PC-9 (cell line): ENCODE results near the gene YPEL5. TPM values are rescaled to one million over a fixed set of nuclear protein-coding genes. Genes with fewer than 3 reads are reported as not detected.
A peak's percentile ranks its signal among the peaks of the same experiment; 100 is the strongest.

Source experiments
- BruUV-seq: library from RNA; stranded (reverse); fragments of 400-500 nt; replicated peaks from 2 replicates; lab custom pipeline; 2021; lab: Mats Ljungman, UMichigan
- CTCF ChIA-PET: fragments of 300-600 bp; sonication (Branson Sonifier 250); formaldehyde crosslinking; loops from one replicate; lab custom pipeline; 2022; ENCODE audit warnings: antibody characterized with exemption; lab: Charles Lee
- POLR2A ChIA-PET: fragments of 300-600 bp; sonication (Branson Sonifier 250); formaldehyde crosslinking; loops from one replicate; lab custom pipeline; 2022; ENCODE audit warnings: antibody characterized with exemption; ENCODE audit not compliant: unreplicated experiment; lab: Charles Lee
- DNase-seq, 2 experiments: peaks; one replicate each; pipeline versions ENCODE4 v3.0.0 to v3.0.0-alpha.2; 2015 to 2022; ENCODE audit warnings: mixed read lengths in 1 of 2
- H2AFZ ChIP-seq: fragments of 200-600 bp; sonication (generic); 2 replicates; pipeline ENCODE4 v1.8.1; 2017; ENCODE audit warnings: antibody characterized with exemption
- H3F3A ChIP-seq: fragments of 200-600 bp; sonication (generic); 2 replicates; pipeline ENCODE4 v1.8.1; 2017; ENCODE audit warnings: antibody characterized with exemption, mild to moderate bottlenecking, low read depth; ENCODE audit not compliant: insufficient read depth
- H3K27ac ChIP-seq: fragments of 200-600 bp; sonication (generic); 2 replicates; pipeline ENCODE4 v1.6.1; 2016; ENCODE audit warnings: mixed run types
- H3K27me3 ChIP-seq: fragments of 200-600 bp; sonication (generic); 2 replicates; pipeline ENCODE4 v1.6.1; 2016; ENCODE audit warnings: low read depth, mixed run types; ENCODE audit not compliant: insufficient read depth
- H3K36me3 ChIP-seq: fragments of 200-600 bp; sonication (generic); 2 replicates; pipeline ENCODE4 v1.6.1; 2016; ENCODE audit warnings: low read depth, mixed run types
- H3K4me1 ChIP-seq: fragments of 200-600 bp; sonication (generic); replicated peaks from 2 replicates; pipeline ENCODE4 v1.6.1; 2016; ENCODE audit warnings: mixed run types; ENCODE audit not compliant: insufficient read depth
- H3K4me2 ChIP-seq: fragments of 200-600 bp; sonication (generic); 2 replicates; pipeline ENCODE4 v1.6.1; 2017; ENCODE audit warnings: mixed run types
- H3K4me3 ChIP-seq: fragments of 200-600 bp; sonication (generic); 2 replicates; pipeline ENCODE4 v1.6.1; 2016; ENCODE audit warnings: mixed run types
- H3K79me2 ChIP-seq: fragments of 200-600 bp; sonication (generic); 2 replicates; pipeline ENCODE4 v1.6.1; 2017; ENCODE audit warnings: low read depth, mixed run types
- H3K9me2 ChIP-seq: fragments of 200-600 bp; sonication (generic); 2 replicates; pipeline ENCODE4 v1.8.1; 2017; ENCODE audit warnings: mild to moderate bottlenecking; ENCODE audit not compliant: insufficient read depth
- H3K9me3 ChIP-seq: fragments of 200-600 bp; sonication (generic); 2 replicates; pipeline ENCODE4 v1.8.1; 2016; ENCODE audit warnings: low read depth; ENCODE audit not compliant: insufficient read depth
- H4K20me1 ChIP-seq: fragments of 200-600 bp; sonication (generic); 2 replicates; pipeline ENCODE4 v1.8.1; 2017; ENCODE audit not compliant: insufficient read depth
- EZH2 ChIP-seq: fragments of 200-600 bp; sonication (generic); IDR thresholded peaks from 2 replicates; pipeline ENCODE4 v1.8.0; 2017; ENCODE audit warnings: antibody characterized with exemption, low read depth
- intact Hi-C: fragments of 100-400 bp; cut with micrococcal nuclease; formaldehyde crosslinking; loops from one replicate; pipeline ENCODE4 v1.10.0; 2022; ENCODE audit not compliant: unreplicated experiment
- total RNA-seq: library from RNA; stranded (reverse); gene quantifications from 2 replicates; pipeline ENCODE4 v1.2.3, GENCODE V29; 2021
- TF ChIP-seq, protein P1 (sequence below): fragments of 200-600 bp; sonication (generic); conservative IDR thresholded peaks from 2 replicates; pipeline ENCODE4 v1.6.1; 2017; ENCODE audit warnings: mixed run types, antibody characterized with exemption, mild to moderate bottlenecking, moderate library complexity

YPEL5 gene
- total RNA-seq, 1 experiment from 2014 or later, result 56.9 TPM

DNA sequence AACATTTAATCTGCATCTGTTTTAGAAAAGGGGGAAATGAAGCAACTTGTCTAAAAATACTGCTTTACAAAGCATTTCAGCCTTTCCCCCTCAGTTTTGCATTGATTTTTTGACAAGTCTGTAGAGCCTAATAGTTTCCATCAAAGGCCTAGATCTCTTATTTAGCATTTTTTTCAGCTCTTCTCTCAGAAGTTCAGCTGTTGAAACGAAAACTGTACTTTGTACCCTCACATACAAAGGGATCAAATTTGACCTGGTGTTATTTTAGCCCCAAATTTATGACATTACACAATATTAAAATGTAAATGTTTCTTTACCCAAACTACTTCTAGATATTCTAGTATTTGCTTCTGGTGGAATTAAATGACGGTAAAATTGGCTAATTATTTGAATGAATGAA, 13.0 kb downstream of the YPEL5 start:
- H4K20me1 ChIP-seq, result 0 out of 2 replicates have a peak, but pooled peaks cover 15% of the 10 kb centered on the region
- H3K27ac ChIP-seq, result no peak overlapping the region
- no peaks in the 10 kb centered on the region for H3K27me3 ChIP-seq
- H3K79me2 ChIP-seq, result no peaks in the 10 kb centered on the region
- H3K9me2 ChIP-seq, result no peaks in the 10 kb centered on the region
- ChIA-PET CTCF (no interaction called here), POLR2A (no interaction called here)
- TF ChIP-seq, protein P1, sequence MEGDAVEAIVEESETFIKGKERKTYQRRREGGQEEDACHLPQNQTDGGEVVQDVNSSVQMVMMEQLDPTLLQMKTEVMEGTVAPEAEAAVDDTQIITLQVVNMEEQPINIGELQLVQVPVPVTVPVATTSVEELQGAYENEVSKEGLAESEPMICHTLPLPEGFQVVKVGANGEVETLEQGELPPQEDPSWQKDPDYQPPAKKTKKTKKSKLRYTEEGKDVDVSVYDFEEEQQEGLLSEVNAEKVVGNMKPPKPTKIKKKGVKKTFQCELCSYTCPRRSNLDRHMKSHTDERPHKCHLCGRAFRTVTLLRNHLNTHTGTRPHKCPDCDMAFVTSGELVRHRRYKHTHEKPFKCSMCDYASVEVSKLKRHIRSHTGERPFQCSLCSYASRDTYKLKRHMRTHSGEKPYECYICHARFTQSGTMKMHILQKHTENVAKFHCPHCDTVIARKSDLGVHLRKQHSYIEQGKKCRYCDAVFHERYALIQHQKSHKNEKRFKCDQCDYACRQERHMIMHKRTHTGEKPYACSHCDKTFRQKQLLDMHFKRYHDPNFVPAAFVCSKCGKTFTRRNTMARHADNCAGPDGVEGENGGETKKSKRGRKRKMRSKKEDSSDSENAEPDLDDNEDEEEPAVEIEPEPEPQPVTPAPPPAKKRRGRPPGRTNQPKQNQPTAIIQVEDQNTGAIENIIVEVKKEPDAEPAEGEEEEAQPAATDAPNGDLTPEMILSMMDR, result no peak
- no peak overlapping the region for H3K4me3 ChIP-seq
- DNase-seq, result no peak
- no TSS peak for BruUV-seq
- H3F3A ChIP-seq, result peaks cover 12% of the 10 kb centered on the region; the same call in 1 of the 2 replicates
- peaks cover 20% of the 10 kb centered on the region for H3K4me1 ChIP-seq
- H3K4me2 ChIP-seq, result no peak overlapping the region
- peaks cover 17% of the 10 kb centered on the region; the same call in 1 of the 2 replicates for H3K36me3 ChIP-seq
- no peak overlapping the region for H2AFZ ChIP-seq
- intact Hi-C loops, result loop anchor here (10.0 kb wide), 2 partner anchors 705 to 1175 kb away; no protein-coding TSS in a partner anchor
- no peaks in the 10 kb centered on the region for H3K9me3 ChIP-seq

DNA sequence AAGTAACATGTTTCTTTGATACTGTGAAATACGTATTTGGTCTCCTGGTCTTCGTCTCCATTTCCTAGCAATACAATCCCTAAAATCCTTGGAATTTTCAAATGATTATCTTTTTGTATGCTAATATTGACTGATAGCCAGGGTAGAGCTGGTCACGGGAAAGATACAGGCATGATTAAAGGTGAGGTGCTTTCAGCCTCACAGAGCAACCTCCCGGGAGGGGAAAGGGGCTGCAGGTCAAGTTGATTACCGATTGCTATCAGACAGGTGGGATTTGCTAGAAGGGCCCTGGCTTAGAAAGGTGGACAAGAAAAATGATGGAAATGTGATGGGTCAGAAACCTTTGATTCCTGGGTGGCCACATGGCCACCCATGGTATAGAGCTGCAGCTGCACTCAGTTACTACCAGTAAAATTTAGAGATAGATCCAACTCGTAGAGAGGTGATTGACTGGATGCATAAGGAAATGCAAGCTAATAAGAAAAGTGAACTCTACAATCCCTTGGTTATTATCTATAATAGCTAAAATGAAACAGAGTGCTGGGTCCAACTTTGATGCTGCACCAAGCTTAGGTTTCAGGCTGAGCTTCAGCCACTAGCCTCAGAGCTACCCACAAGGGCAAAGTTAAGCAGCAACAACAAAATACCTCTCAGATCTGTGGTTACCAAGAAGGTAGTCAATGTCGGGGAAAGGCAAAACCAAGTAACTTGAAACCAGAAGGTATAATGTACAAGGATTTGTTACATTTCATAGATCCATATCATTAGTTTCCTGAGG, 15.3 kb downstream of the YPEL5 start:
- Histone ChIP-seq H3K27me3 (no peaks in the 10 kb centered on the region), H3K4me1 (peaks cover 21% of the 10 kb centered on the region), H3K9me3 (no peaks in the 10 kb centered on the region), H3K4me3 (no peak overlapping the region), H3K27ac (no peak overlapping the region), H3F3A (peaks cover 12% of the 10 kb centered on the region; the same call in 1 of the 2 replicates), H3K36me3 (peaks cover 9% of the 10 kb centered on the region; the same call in 1 of the 2 replicates), H3K79me2 (no peaks in the 10 kb centered on the region), H4K20me1 (0 out of 2 replicates have a peak, but pooled peaks cover 5% of the 10 kb centered on the region), H2AFZ (no peak overlapping the region), H3K4me2 (no peak overlapping the region), H3K9me2 (no peaks in the 10 kb centered on the region)
- ChIA-PET CTCF (interaction anchor here (1.1 kb wide), 1 partner anchor 549 kb away, joined by 5 read pairs; no protein-coding TSS in a partner anchor), POLR2A (interaction anchor here (0.5 to 0.8 kb wide), 3 partner anchors 13 to 703 kb away, joined by 3 to 10 read pairs (median 4); no protein-coding TSS in a partner anchor)
- intact Hi-C loops, result loop anchor here (10.0 kb wide), 2 partner anchors 703 to 1173 kb away; no protein-coding TSS in a partner anchor
- TF ChIP-seq, protein P1, result no peak
- TF ChIP-seq EZH2, result no peak
- peak in 1 of 2 experiments; percentile 46 for DNase-seq
- BruUV-seq, result no TSS peak

DNA sequence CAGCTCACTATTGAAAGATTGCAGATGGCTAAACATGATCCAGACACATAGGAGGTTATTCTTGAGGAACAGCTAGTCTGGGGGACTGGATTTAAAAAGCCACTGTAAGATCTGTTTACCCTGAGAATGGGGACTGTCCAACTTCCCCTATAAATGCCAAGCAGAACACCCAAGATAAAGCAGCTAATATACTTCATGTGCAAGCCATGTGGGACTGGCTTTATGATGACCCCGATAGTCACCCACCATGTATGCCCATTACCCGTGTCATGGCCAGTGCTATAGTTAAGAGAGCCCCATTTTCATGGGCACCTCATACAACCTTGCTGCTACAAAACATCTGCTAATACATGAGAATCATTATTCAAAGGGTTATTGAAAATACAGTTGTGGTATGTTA, 16.0 kb downstream of the YPEL5 start:
- TF ChIP-seq, protein P1, result no peak
- no peak for TF ChIP-seq EZH2
- DNase-seq, result no peak
- Histone ChIP-seq H3K36me3 (0 out of 2 replicates have a peak, but pooled peaks cover 9% of the 10 kb centered on the region), H3K9me3 (no peaks in the 10 kb centered on the region), H3K27me3 (no peaks in the 10 kb centered on the region), H4K20me1 (0 out of 2 replicates have a peak, but pooled peaks cover 2% of the 10 kb centered on the region), H2AFZ (no peak overlapping the region), H3K4me1 (peaks cover 21% of the 10 kb centered on the region), H3K27ac (no peak overlapping the region), H3F3A (peaks cover 12% of the 10 kb centered on the region; the same call in 1 of the 2 replicates), H3K4me2 (no peak overlapping the region), H3K9me2 (no peaks in the 10 kb centered on the region), H3K4me3 (no peak overlapping the region), H3K79me2 (no peaks in the 10 kb centered on the region)
- POLR2A ChIA-PET, result interaction anchor here (0.8 kb wide), 1 partner anchor 13 kb away, joined by 10 read pairs; no protein-coding TSS in a partner anchor
- no TSS peak for BruUV-seq
- intact Hi-C loops, result loop anchor here (10.0 kb wide), 2 partner anchors 702 to 1172 kb away; no protein-coding TSS in a partner anchor
- CTCF ChIA-PET, result interaction anchor here (1.1 kb wide), 1 partner anchor 548 kb away, joined by 5 read pairs; no protein-coding TSS in a partner anchor
